GM21529 (cell line): ENCODE results near the gene TAS2R46.
"Not testable (repeated sequence)": the region's sequence is repeated elsewhere in the genome, so short reads cannot be mapped to it uniquely, and the experiment has no call there.

Source experiments
- ATAC-seq: cut with Tn5 transposase; IDR thresholded peaks from one replicate; pipeline ENCODE4 v1.9.1; 2021; ENCODE audit not compliant: unreplicated experiment

Gene TAS2R46

DNA sequence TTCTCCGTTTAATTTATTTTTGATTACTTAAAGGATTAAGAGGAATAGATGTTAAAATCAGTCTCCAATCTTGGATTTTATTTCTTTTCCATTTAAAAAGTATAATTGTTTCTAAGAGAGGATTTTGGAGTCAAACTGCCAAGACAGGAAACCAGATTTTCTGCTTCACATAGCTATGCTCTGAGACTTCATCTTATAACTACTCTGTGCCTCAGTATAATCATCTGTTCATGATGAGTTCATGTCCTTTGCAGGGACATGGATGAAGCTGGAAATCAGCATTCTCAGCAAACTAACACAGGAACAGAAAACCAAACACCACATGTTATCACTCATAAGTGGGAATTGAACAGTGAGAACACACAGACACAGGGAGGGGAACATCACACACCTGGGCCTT is 21.9 kb downstream of the TAS2R46 start:
- no peak for ATAC-seq

GRCh38 chr12:11039171-11039570 is 22.9 kb downstream of the TAS2R46 start:
- no peak for ATAC-seq

- not testable (repeated sequence) for ATAC-seq
Measured at GRCh38 chr12:11033959-11034358, 28.1 kb downstream of the TAS2R46 start.

DNA sequence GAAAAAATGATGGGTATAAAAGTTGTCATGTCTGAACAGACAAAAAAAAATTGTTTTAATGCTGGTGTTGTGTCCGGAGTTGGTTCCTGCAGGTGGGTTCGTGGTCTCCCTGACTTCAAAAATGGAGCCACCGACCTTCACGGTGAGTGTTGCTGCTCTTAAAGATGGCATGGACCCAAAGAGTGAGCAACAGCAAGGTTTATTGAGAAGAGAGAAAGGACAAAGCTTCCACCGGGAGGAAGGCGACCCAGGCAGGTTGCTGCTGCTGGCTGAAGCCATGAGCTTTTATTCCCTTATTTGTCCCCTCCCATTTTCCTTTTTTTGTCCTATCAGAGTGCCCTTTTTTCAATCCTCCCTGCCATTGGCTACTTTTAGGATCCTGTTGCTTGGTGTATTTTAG is 30.8 kb downstream of the TAS2R46 start, which contains the start of gene TAS2R31:
TSS of gene TAS2R31 (minus strand) at position 101 of the 400 bp plus-strand sequence. CDS start at position 29, 72 bp downstream.
- no peak for ATAC-seq

DNA sequence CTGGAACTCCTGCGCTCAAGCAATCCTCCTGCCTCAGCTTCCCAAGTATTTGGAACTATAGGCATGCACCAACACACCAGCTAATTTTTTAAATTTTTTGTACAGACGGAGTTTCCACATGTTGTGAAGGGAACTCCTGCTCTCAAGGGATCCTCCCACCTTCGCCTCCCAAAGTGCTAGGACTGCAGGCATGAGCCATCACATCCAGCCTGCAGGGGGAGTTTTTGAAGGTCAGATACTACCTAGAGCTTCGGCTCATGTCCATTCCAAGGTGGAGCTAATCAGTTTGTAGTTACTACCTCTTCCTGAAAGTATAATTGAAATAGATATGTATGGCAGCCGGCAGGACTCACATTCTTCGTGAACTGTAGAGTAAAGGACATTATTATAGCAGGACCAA is 36.0 kb downstream of the TAS2R46 start:
- ATAC-seq = no peak

DNA sequence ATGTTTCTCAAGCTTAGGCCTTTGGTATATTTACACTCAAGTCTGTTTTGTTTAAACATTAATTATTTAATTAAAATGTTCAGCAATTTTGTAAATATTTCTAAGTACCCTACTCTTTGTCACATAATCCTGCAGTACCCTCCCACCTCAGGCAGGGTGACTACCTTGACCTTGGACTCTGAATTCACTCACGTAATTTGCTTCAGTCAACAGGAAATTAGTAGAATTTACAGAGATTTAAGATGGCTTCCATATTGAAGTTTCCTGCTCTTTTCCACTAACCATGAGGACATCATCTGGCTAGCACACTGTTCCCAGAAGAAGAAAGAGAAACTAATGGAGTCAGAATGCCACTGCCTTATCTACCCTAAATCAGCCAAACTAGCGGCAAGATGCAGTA is 38.7 kb downstream of the TAS2R46 start:
- no peak for ATAC-seq

DNA sequence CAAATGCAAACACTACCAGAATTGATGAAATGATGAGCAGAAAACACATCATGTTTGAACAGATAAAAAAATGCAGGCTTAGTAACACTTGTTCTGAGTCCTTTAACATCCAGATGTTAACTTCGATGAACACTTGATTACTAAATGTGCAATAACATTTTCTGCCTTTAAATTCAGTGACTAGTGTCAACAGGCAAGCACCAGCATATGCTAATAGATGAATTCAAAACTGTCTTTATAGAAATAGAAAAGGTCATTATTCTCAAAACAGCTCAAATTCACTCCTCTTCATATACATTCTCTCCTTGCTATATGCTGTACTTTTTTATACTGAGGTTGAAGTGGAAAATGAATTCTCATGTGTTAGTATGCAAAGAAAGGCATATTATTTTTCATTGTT is 39.6 kb downstream of the TAS2R46 start, which contains the start of gene TAS2R19:
TSS of gene TAS2R19 (minus strand) at position 101 of the 400 bp plus-strand sequence. CDS start at position 52, 49 bp downstream.
- ATAC-seq = no peak

DNA sequence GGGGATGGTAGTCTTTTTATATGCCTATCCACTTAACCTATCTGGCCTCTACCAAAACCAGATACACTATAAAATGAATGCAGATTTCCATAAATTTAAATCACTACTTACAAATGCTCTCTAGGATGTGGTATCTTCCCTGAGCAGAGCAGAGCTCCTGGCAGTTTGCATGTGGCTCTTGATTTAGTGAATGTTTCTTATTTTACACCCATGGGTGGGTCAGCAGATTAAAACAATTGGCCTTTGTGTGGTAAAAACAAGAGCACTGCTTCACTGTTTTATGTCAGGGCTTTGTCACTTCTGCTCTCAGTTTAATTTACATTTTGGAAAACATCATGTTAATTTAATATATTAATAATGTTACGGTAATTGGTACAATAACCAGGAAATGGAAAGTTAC is 45.2 kb downstream of the TAS2R46 start:
- no peak for ATAC-seq

DNA sequence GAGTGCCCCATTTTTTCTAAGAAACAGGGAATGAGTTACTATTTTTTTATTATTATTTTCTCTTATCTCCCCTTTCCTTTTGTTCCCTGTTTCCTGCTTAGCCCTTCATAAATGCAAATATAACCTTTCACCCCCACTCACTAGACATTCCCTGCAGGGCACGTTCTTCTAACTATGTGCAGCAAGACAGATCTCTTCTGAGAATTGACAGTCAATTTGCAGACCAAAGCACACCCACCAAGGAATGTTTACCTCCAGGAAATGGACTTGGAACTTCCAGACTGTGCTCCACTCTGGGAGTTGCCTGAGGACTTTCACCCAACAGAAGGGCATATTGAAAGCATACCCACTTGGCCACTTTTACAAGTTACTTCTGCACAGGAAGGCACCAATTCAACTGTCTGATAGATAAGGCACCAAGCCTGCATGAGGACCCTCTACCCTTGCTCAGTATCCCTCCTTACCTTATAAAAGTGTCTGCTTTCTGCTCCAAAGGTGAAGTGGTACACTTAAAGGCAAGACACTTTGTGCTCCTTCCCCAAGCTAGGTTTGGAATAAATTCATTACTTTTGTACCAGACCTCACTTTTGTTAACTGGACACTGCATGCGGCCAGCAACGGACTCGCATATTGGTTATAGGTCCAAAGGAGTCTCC is 46.2 kb downstream of the TAS2R46 start:
- no peak for ATAC-seq

DNA sequence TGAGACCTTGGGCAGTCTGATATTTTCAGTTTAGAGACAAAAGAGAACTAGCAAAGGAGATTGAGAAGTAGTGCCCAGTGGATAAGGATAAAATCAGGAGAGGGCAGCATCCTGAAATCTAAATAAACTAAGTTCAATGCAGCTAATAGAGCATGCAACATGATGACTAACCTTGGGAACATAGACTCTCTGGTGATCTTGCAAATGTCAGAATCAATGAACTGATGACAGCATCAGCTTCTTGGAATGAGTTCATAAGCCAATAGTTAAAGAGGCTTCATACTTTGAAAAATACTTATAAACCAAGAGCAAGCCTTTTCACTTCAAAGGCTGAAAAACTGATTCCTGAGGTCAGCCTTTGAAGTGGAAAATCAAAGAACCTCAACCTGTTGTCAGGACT is 47.9 kb downstream of the TAS2R46 start:
- ATAC-seq = no peak
